ENCODE measurements around the gene LPIN1.

GRCh38 chr2:11742702-11743357 is 3.6 kb upstream of the LPIN1 start:
- TF ChIP-seq POLR2A (IDR thresholded peaks at IDR 0.05) (no peak), CTCF (IDR thresholded peaks at IDR 0.05) (no peak)

All from breast epithelium (tissue), 3 donors.